Upper lobe of right lung (tissue), 1 donor: ENCODE measurements around the gene ALDH16A1. TPM values are rescaled to one million over a fixed set of nuclear protein-coding genes. Genes with fewer than 3 reads are reported as not detected.
A peak's percentile ranks its signal among the peaks of the same experiment; 100 is the strongest.

Experiments used
- ATAC-seq: fragments of 200-7000 bp; cut with Tn5 transposase; one replicate; pipeline ENCODE4 v1.9.1; 2020; ENCODE audit warnings: mild to moderate bottlenecking, moderate library complexity
- DNase-seq: peaks from one replicate; pipeline ENCODE4 v3.0.0-alpha.2; 2020
- H3K27ac ChIP-seq: fragments of 200-600 bp; one replicate; pipeline ENCODE4 v1.8.0; 2022
- H3K27me3 ChIP-seq: fragments of 200-600 bp; one replicate; pipeline ENCODE4 v1.8.0; 2022; ENCODE audit warnings: mild to moderate bottlenecking
- H3K36me3 ChIP-seq: fragments of 200-600 bp; one replicate; pipeline ENCODE4 v1.8.0; 2022
- H3K4me1 ChIP-seq: fragments of 200-600 bp; one replicate; pipeline ENCODE4 v1.8.0; 2022
- H3K4me3 ChIP-seq: fragments of 200-600 bp; one replicate; pipeline ENCODE4 v1.8.0; 2022; ENCODE audit warnings: mild to moderate bottlenecking
- H3K9me3 ChIP-seq: fragments of 200-600 bp; one replicate; pipeline ENCODE4 v1.8.0; 2022
- CTCF ChIP-seq: fragments of 200-600 bp; IDR thresholded peaks from one replicate; pipeline ENCODE4 v1.8.0; 2022; ENCODE audit warnings: antibody characterized with exemption
- intact Hi-C: fragments of 100-400 bp; cut with DNase I; formaldehyde crosslinking; loops from one replicate; pipeline ENCODE4 v1.11.0; 2022
- long read RNA-seq: library from polyadenylated mRNA; unstranded; transcript quantifications from one replicate; pipeline ENCODE4 v2.0.0, GENCODE V29; 2021
- total RNA-seq: library from RNA; stranded (reverse); fragmentation: NEBNext Ultra II Directional; extraction: Animal tissue kit (Norgen Biotek cat#: 25700); gene quantifications from one replicate; pipeline ENCODE4 v1.2.1, GENCODE V29; 2021
- donor health status: DM: no; HTN: yes; CAD: no; lungs with severe emphysema.

The ALDH16A1 gene
- 32.3 TPM for total RNA-seq
- long read RNA-seq, transcript ALDH16A1-201 (17 exons, 3,153 nt), result major isoform, 86 of 111 reads
- long read RNA-seq, partial matches to known transcripts, result 12 of 111 reads
- long read RNA-seq, other reads (novel, unspliced or antisense), result 8 of 111 reads

GRCh38 chr19:49453013-49453756 lies at the start of gene ALDH16A1:
Gene ALDH16A1 (plus strand): TSS chr19:49453225. CDS start chr19:49453332, 107 bp downstream.
- Histone ChIP-seq H3K27ac (peak within 1 kb of the TSS; percentile 95), H3K36me3 (peaks cover 12% of the 10 kb centered on the region), H3K4me1 (peaks cover 15% of the 10 kb centered on the region), H3K4me3 (peak within 1 kb of the TSS; percentile 92), H3K9me3 (no peaks in the 10 kb centered on the region), H3K27me3 (no peaks in the 10 kb centered on the region)
- no peak for TF ChIP-seq CTCF
- intact Hi-C loops, result no loop called here
- DNase-seq (peak; percentile 99), ATAC-seq (peak; percentile 93)

- H3K36me3 ChIP-seq, result no peaks in the 10 kb centered on the region
- ATAC-seq, result no peak
Measured at GRCh38 chr19:49403404-49404187, 49.4 kb upstream of the ALDH16A1 start.

GRCh38 chr19:49407079-49407478 lies 45.9 kb upstream of the ALDH16A1 start:
- no peaks in the 10 kb centered on the region for H3K36me3 ChIP-seq
- no peaks in the 10 kb centered on the region for H3K4me1 ChIP-seq
- no peak for ATAC-seq
- no peak for TF ChIP-seq CTCF
- intact Hi-C loops, result no loop called here
- no peak for DNase-seq
- no peaks in the 10 kb centered on the region for H3K27me3 ChIP-seq
- no peak overlapping the region for H3K4me3 ChIP-seq
- H3K27ac ChIP-seq, result no peak overlapping the region
- no peaks in the 10 kb centered on the region for H3K9me3 ChIP-seq

More at GRCh38 chr19:49403404-49404187, 49.4 kb upstream of the ALDH16A1 start:
- no peaks in the 10 kb centered on the region for H3K4me1 ChIP-seq
- H3K27me3 ChIP-seq, result no peaks in the 10 kb centered on the region
- DNase-seq, result no peak
- no peak overlapping the region for H3K27ac ChIP-seq
- no peak for TF ChIP-seq CTCF
- no peak overlapping the region for H3K4me3 ChIP-seq
- no peaks in the 10 kb centered on the region for H3K9me3 ChIP-seq
- intact Hi-C loops, result no loop called here

GRCh38 chr19:49407482-49408015 lies 45.5 kb upstream of the ALDH16A1 start:
- Histone ChIP-seq H3K36me3 (no peaks in the 10 kb centered on the region), H3K27ac (no peak overlapping the region), H3K4me1 (no peaks in the 10 kb centered on the region), H3K9me3 (no peaks in the 10 kb centered on the region), H3K4me3 (no peak overlapping the region), H3K27me3 (no peaks in the 10 kb centered on the region)
- no peak for TF ChIP-seq CTCF
- DNase-seq (no peak), ATAC-seq (no peak)
- intact Hi-C loops, result no loop called here

- Histone ChIP-seq H3K4me3 (no peak overlapping the region), H3K36me3 (no peaks in the 10 kb centered on the region), H3K27me3 (no peaks in the 10 kb centered on the region), H3K4me1 (no peaks in the 10 kb centered on the region), H3K9me3 (no peaks in the 10 kb centered on the region), H3K27ac (no peak overlapping the region)
- DNase-seq (no peak), ATAC-seq (peak; percentile 27)
- no peak for TF ChIP-seq CTCF
- intact Hi-C loops, result no loop called here
Measured at GRCh38 chr19:49408816-49409440, 44.1 kb upstream of the ALDH16A1 start.
